Spleen (tissue), 7 donors: ENCODE data around the gene PAQR7.

ENCODE experiments used
- POLR2A ChIP-seq, 3 donors: fragments of 450-650 bp; IDR thresholded peaks; one replicate each; pipeline ENCODE4 v1.5.1; 2017; ENCODE audit warnings: antibody characterized with exemption in 3 of 3, mild to moderate bottlenecking in 1 of 3
- TF ChIP-seq, protein P1 (sequence below), 11 experiments: fragments of 200-600 bp in 7 of 11; fragments of 450-650 bp in 4 of 11; sonication (generic) in 4 of 11; IDR thresholded peaks in 8 of 11; conservative IDR thresholded peaks in 3 of 11; 1 replicate in 7 of 11; 2 replicates in 4 of 11; pipeline versions ENCODE4 v1.4.0 to v1.8.0; 2016 to 2021; ENCODE audit warnings: antibody characterized with exemption in 11 of 11, inconsistent platforms in 4 of 11, mild to moderate bottlenecking in 1 of 11
- donor health status: DM: no; HTN: no; CAD: no; lungs with moderate emphysema.
- donor health status: DM: no; HTN: no; CAD: no.
- donor health status: DM: no; HTN: no; CAD: no.

DNA sequence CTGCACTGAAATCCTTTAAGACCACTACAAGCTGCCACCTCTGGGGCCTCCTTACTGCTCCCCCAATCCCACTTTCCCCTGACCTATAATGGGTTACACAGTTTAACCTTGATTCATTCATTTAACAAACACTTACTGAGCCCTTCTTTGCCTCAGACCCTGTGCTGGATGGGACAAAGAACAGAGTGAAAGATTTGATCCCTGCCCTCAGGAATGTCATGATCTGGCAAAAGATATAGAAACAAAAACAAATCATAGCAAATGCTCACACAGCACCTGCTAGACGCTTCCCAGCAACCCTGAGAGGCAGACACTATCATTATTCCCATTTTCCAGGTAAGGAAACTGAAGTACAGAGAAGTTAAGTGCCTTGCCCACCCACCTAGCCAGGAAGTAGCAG is 9.2 kb downstream of the PAQR7 start:
- TF ChIP-seq, protein P1, sequence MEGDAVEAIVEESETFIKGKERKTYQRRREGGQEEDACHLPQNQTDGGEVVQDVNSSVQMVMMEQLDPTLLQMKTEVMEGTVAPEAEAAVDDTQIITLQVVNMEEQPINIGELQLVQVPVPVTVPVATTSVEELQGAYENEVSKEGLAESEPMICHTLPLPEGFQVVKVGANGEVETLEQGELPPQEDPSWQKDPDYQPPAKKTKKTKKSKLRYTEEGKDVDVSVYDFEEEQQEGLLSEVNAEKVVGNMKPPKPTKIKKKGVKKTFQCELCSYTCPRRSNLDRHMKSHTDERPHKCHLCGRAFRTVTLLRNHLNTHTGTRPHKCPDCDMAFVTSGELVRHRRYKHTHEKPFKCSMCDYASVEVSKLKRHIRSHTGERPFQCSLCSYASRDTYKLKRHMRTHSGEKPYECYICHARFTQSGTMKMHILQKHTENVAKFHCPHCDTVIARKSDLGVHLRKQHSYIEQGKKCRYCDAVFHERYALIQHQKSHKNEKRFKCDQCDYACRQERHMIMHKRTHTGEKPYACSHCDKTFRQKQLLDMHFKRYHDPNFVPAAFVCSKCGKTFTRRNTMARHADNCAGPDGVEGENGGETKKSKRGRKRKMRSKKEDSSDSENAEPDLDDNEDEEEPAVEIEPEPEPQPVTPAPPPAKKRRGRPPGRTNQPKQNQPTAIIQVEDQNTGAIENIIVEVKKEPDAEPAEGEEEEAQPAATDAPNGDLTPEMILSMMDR (IDR thresholded peaks at IDR 0.05 in 8 of 11, conservative IDR thresholded peaks at IDR 0.05 in 3 of 11): no peak
- no peak for TF ChIP-seq POLR2A (IDR thresholded peaks at IDR 0.05)
